Measurements from ENCODE around the gene MTA1.

Gene MTA1

DNA sequence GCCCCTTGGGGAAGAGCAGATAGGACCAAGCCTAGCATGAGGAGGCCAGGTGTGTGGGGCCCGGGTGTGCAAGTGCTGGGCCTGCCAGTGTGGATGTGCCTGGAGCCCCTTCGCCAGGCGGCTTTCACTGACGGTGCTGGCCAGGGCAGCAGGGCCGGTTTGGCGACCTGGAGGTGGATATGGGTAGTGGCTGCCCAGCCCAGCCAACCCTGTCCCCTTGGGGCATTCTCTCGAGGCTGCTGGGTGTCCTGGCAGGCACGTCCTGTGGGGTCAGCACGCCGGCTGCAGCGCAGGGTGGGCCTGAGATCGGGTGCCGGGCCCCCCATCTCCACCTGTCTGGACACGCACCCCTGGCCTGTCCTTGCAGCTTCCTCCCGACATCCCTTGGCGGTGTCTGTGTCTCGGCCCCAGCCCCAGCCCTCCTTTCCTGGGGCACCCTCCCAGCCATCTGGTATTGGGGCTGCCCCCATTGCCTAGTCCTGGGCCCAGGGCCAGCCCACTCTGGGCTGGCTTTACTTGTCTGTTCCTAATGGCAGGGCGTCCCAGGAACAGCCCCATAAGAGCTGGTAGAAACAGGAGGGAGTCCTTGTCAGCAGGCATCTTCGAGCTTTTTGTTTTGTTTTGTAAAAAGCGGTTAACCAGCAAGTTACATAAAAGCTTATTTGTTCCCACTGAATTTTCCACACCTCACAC, 47.8 kb downstream of the MTA1 start:
- no peak for DNase-seq

DNA sequence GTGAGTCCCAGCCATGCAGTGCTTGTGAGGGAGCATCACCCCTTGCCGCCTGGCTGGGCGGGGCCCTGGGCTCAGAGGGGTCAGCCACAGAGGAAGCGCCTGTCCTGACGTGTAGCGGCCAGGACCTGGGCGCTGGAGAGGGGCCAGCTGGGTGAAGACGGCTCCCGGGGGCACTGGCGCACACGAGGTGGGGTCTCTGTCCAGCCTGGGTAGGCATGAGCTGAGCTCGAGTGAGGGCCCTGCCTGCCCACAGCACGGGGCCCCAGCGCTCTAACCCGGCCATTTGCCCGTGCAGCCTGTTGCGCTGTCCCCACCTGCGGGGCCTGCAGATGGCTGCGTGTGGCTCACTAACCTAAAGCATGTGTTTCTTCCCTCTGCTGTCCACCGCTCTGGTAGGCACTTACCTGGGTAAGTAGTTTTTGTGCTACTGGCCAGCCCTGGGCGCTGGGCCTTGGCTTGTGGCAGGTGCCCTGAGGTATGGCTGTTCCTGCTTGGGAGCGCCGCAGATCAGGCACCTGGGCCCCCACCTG, 48.4 kb downstream of the MTA1 start:
- no peak for DNase-seq

DNA sequence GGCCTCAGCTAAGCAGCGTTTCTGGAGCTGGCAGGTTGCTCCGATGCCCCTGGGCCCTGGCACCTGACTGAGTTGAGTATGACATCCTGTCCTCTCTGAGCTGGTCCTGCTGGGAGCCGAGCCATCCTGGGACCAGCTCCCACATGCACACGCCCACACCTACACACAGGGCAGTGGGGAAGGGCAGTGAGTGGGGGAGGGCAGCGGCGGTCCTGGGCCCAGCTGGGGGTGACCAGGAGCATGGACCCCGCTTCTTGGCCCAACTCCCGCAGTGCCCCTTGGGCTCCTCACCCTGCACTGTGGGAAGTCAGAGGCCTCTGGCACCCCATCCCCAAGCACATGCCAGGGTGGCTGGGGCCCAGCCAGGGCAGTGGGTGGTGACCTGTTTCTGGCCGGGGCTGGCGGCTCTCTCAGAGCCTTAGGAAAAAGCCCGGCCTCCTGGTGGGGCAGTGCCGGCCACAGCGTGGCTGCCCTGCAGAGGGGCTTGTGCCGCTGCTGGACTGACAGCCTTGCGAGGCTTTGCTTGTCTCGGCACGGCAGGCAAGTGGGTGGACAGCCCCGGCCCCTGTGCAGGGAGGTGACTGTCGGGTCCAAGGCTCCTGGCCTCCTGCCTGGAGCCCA, 49.1 kb downstream of the MTA1 start:
- no peak for DNase-seq

DNA sequence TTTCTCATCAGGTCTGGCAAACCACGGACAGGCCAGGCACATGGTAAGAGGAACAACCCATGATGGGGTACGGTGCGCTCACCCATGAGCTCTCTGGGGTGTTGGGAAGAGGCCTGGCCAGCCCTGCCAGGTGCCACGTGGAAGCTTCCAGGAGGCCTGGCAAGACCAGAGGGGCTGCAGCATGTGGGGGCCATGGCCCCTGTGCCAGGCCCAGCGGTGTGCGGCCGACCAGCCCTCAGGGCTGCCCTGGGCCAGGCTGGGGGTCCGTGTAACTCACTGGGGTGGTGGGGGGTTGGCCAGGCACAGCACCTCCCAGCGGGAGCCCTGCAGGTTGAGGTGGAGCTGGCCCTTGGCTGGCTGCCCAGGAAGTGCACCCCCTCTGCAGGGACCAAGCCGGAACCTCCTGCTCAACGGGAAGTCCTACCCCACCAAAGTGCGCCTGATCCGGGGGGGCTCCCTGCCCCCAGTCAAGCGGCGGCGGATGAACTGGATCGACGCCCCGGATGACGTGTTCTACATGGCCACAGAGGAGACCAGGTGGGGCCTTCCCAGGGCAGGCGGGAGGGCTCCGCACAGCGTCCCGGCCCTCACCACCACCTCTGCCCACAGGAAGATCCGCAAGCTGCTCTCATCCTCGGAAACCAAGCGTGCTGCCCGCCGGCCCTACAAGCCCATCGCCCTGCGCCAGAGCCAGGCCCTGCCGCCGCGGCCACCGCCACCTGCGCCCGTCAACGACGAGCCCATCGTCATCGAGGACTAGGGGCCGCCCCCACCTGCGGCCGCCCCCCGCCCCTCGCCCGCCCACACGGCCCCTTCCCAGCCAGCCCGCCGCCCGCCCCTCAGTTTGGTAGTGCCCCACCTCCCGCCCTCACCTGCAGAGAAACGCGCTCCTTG, 50.1 kb downstream of the MTA1 start:
- DNase-seq: no peak

DNA sequence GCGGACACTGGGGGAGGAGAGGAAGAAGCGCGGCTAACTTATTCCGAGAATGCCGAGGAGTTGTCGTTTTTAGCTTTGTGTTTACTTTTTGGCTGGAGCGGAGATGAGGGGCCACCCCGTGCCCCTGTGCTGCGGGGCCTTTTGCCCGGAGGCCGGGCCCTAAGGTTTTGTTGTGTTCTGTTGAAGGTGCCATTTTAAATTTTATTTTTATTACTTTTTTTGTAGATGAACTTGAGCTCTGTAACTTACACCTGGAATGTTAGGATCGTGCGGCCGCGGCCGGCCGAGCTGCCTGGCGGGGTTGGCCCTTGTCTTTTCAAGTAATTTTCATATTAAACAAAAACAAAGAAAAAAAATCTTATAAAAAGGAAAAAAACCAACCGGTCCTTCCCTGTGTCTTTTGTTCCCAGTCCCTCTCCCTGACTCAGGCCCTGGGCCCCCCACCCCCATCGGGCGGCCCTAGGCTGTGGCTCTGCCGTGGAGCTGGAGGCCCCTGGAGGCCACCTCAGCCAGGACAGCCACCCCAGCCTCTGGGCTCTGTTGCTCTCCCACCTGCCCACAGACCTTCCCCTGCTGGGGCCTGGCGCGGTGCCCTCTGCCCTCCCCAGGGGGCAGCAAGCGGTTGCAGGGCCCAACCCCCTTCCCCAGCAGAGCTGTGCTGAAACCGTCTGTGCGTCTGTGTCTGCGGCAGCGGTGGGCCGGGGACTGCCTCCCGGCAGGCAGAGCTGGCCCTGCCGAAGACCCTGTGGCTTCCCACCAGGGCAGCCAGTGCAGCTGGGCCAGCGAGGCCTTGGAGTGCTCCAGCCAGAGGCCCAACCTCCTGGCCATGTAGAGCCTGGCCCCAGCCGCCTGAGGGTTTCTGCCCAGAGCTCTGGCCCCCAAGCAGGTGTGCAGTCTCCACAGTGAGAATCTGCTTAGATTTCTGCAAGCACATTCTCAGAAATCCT, 51.0 kb downstream of the MTA1 start:
- no peak for DNase-seq

DNA sequence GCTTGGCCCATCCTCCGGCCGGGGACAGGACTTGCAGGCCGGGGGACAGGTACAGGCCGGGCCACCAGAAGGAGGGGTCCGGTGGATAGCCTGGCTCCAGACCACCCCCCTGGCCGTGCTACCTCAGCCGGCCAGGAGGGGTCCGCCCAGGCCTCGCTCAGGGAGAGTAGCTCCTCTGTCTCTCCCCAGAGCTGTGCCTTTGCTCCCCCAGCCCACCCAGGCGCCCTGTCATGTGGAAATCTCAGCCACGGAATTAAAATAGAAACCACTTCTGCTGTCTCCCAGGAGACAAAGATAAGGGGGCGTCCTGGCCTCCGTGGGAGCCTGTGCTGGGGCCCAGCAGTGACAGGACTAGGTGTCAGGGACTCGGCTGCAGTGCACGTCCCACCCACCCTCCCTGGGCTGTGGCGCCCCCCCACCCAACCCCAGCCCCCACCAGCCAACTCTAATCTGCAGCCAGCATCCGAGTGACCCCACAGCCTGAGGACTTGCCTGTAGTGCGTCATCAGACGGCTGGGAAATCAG, 51.7 kb downstream of the MTA1 start:
- no peak for DNase-seq

DNA sequence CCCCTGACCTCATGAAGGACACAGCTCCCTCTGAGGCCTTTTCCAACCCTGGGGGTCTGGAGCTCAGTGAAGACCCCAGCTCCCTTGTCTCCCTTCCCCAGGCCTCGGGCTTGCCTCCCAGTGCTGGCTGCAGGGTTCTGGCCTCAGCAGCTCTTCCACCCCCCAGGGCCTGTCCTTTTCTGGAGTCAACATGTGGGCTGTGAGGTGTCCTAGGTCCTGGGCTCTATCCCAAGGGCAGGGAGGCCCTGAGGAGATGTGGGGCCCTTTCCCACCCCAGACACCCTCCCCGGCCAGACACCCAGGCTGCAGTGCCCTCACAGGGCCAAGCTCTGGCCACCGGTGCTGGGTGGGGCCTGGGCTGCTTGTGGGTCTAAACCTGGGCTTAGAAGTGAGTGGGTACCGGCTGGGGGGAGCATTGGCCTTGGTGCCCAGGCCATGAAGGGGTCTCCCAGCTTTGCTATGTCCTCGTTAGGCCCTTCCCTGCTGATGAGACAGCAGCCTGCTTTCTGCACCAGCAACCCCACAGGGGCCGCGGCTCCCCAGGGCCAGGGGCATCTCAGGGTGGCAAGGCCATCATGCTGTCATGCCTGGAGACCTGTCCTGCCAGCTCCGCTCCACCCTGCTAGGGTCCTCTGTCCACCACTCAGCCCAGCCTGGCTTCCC, 52.3 kb downstream of the MTA1 start:
- DNase-seq: no peak

DNA sequence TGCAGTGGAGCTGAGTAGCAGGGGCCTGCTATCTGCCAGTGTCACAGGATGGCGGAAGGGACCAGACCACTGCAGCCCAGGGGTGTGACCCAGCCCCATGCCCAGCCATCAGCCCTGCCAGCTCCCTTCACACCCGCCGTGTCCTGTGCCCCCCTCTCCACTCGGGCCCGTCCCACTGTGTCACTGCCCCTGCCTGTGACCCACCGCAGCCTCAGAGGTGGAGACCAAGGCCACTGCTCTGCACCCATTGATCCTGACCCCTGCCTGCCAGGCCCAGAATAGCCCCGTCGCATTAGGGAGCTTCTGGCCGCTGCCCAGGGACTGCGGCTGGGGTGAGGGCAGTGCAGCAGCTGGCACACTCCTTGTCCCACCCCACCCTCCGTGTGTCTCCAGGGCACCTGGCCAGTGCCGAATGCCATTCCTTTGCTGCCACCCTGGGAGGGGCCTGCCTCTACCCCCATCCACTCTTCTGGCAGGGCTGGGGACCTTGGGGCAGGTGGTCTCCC, 52.9 kb downstream of the MTA1 start:
- DNase-seq: no peak

DNA sequence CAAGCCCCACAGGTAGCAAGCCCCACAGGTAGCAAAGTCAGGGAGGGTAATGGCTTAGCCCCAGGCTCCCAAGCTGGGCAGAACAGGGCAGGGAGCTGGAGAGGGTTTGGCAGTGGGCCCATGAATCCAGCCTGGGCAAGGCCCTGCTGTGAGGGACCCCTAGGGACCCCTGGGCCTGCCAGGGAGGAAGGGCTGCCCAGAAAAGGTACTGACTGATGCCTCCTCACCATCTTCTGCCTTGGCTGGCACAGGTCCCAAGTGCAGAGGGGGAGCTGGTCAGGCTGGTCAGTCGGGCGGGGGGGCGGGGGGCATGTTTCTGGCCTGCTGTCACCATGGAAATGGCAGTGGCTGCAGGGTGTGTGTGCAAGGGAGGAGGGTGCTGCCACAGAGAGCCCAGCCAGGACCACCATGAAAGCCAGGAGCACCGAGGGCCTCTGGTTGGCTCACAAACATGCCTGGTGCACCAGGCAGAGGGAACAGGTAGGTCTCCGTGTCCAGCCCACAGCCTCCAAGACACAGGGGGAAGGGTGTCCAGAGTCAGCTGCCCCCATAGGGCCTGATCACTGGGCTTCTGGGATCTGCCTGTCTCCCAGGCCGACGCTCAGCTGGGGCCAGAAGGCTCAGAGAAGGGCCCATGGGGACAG, 53.5 kb downstream of the MTA1 start:
- no peak for DNase-seq

DNA sequence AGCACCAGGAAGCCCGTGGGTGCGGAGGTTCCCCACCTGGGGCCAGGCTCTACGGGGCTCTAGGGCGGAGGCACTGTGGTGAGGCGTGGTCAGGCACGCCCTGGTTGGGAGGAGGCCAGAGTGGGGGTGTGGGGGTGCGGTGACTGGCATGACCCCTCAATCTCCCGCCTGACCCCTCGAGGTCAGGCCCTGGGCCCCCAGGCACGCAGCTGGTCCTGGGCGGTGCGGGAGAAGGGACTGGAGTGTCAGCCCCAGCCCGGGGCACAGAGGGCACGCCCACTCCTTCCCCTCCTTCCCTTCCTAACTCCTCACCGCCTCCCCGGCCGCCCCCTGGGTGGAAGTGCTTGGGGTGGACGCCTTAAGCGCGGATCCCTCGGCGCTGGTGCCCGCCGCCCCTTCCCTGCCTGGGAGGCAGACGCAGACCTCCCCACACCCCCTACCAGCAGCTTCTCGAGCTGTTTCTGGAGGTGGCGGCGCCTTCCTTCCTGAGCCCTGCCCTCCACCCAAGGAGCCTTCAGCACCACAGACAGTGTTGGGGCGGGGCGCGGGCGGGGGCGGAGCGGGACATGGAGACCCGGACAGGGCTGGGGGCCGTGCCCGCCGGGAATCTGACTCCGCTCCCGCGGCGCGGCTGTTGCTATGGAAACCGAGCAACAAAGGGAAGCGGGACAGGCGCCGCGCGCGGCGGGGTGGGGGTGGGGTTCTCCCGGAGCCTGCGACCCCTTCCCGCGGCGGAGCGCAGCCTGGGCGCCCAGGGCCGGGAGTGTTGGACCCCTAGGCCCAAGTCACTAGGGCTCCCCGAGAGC, 54.3 kb downstream of the MTA1 start:
- peak; percentile 70 for DNase-seq

DNA sequence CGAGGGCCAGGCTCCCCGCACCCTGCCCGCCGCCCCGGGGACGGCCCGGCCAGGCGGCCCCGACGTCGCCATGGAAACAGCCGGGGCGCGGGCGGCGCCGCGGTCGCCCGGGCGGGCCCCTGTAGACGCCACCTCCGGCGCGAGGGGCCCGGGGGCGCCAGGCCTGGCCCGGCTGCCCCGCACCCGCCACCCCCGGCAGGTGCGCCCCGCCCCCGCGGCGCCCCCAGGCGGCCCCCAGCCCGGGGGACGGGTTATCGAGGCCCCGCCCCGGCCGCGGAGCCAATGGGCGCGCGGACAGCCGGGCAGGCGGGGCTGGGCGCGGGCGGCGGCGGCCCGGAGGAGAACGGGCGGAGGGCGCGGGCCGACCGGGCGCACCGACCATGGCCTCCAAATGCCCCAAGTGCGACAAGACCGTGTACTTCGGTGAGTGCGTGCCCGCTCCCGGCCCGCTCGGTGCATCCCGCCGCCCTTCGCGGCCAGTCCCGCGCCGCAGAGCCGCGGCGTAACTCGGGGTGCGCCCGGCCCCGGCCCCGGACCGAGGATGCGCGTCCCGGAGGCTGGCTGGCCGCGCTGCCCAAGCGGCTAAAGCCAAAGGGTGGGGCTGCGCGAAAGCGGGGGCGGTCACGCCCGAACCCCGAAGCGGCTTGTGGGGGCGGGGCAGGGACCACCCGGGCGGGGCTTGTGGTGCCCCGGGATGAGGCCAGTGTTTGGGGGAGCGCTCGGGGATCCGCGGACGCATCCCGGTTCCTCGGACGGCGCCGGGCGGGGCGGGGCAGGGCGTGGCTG, 55.0 kb downstream of the MTA1 start, which contains the start of gene CRIP2:
Gene CRIP2 (plus strand): TSS at position 339 of the 786 bp plus-strand sequence. CDS start 42 bp downstream, at position 381.
- DNase-seq: peak; percentile 45

DNA sequence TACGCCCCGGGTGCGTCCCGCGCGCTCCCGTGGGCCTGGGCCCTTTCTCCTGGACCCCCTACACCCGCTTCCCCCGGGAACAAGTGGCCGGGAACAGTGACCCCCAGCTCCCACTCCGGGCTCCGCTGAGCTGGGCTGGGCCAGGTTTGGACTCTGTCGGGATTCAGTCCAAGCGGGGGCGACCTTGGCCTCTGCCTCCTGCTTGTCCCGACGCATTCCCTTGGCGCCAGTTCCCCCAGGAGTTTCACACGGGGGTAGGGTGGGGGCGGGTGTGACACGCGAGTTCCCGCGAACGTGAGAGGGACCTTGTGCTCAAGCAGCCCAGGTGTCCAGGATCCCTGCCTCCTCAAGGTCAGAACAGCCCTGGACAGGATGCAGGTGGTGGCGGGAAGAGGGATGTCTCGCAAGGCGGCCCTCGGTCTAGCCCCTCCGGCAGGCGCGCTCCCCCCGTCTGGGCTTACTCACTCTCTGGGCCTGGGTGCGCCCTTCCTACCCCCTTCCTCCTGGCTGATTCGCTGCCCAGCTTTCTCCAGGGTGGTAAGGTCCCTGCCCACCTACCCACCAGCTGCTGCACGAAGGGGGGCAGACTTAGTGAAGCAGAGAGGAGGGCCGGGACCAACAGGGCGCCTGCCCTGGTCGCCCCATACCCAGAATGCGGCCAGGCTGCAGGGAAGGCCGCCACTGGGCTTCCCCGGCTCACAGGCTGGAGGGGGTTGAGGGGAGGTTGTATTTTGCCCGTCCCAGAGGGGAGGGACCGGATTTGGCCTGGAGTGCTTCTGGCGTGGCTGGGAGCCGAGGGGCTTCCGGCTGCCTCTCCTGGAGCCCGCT, 55.9 kb downstream of the MTA1 start:
- peak; percentile 32 for DNase-seq

DNA sequence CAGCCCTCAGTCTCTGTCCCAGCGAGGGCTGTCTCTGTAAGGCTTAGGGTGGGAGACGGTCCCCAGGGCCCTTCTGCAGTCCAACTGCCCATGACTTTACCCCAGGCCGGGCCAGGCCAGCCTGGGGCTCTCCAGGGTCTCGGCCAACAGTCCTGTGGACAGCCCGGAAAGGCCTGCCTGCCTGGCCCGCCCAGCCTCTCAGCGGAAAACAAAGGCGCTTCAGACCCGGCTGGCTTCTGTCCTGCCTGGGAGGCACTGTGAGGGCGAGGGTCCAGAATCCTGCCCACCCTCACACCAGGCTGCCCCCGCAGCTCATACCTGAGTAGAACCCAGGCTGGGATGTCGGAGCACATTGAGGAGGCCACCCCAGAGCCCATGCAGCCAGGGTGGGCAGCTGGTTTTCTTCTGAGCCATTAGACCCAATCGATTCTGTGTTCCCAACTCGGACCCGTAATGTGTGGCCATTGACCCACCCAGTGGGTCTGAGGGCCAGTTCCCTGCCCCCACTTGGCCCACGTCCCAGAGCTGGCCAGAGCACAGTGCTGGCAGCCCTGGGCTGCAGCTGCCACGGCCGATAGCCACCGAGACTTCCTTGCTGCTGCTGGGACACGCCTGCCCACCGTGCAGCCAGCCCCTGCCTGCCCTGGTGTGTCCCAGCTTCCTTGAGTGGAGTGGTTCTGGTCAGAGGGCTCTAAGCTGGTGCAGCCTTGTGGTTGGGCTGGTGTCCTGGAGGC, 56.6 kb downstream of the MTA1 start:
- no peak for DNase-seq

DNA sequence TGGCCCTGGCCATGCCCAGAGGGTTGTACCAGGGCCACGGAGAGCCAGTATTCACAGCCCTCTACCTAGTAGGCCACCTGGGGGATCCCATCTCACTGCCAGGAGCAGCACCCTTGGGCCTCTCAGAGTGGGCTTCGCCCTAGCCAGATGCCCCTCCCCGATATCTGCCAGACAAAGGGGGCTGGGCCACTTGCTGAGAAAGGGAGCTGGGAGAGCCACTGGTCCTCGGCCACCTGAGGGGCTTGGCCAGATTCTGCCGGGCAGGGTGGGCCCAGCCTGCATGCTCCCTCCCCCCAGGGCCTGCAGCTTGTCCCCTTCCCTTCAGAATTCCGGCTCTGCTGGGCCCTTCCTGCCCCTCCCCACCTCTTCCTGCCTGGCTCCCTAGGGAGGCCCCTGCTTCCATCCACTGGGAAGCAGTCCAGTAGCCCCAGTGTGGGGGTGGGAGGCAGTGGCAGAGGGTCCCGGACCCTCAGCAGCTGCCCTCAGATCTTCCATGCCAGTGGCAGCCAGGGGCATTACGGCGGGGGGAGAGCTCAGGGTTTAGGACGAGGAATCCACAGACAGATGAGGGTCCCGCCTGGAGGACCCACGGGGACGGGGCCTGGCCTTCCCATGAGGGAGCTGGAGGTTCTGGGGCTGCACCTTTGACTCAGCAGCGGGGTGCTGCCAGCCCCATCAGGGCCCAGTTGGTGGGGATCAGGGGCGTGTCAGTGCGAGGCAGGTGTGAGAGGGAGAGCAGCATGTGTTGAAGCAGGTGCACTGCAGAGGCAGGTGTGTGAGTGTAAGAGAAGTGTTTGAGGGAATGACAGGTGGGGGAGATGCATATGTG, 57.4 kb downstream of the MTA1 start:
- peak; percentile 28 for DNase-seq

DNA sequence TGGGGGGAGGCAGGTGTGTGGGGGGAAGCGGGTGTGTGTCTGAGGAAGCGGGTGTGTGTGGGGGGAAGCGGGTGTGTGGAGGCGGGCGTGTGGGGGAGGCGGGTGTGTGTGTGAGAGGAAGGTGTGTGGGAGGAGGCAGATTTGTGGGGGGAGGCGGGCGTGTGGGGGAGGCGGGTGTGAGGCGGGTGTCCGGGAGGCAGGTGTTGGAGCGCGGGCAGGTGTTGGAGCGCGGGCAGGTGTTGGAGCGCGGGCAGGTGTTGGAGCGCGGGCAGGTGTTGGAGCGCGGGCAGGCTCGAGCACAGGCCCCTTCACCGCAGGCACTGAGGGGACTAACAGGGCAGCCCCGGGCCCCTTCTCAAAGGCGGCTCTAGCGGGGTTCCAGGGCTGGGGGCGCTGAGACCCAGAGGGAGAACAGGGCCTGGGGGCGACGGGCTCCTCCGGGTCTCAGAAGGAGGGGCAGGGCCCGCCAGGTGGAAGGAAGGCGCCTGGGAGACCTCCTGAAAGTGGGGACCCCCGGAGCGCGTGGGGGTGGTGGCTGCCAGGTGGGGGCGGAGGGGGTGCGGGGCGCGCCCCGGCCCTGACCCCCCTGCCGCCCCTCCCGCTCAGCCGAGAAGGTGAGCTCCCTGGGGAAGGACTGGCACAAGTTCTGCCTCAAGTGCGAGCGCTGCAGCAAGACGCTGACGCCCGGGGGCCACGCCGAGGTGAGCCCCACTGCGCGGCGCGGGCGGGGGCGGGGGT, 58.2 kb downstream of the MTA1 start:
- peak; percentile 37 for DNase-seq
